Activated CD8-positive, alpha-beta memory T cell treated with anti-CD3 and anti-CD28 coated beads, Interleukin-2, amount 50 U/mL, for 24 hours (primary cell): ENCODE measurements around the gene CACNA1C.

Experiments used
- DNase-seq: peaks from one replicate; pipeline ENCODE4 v3.0.0-alpha.2; 2020; ENCODE audit errors: extremely low read depth

Gene CACNA1C

DNA sequence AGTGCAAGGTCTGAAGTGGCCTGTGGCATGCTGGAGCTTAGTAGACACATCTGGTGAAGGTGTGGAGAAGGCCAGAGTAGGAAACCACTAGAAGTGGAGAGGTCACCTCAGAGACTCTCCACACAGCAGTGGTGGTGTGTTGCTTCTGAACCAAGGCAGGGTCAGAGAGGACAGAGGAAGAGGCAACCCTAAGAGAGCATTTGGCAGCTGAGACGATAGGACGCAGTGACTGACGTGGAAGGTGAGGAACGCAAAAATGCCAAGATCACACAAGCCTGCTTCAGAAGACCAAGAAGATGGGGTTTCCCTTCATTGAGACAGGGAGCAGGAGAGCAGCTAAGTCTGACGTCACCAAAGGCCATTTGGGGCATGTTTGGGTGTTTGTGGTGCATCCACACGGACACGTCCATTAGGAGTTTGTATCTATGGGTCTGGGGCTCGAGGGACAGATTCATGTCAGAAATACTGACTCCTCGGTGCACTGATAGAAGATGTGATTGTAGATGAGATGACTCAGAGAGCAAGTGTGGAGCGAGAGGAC is 338.1 kb downstream of the CACNA1C start:
- DNase-seq, result no peak

DNA sequence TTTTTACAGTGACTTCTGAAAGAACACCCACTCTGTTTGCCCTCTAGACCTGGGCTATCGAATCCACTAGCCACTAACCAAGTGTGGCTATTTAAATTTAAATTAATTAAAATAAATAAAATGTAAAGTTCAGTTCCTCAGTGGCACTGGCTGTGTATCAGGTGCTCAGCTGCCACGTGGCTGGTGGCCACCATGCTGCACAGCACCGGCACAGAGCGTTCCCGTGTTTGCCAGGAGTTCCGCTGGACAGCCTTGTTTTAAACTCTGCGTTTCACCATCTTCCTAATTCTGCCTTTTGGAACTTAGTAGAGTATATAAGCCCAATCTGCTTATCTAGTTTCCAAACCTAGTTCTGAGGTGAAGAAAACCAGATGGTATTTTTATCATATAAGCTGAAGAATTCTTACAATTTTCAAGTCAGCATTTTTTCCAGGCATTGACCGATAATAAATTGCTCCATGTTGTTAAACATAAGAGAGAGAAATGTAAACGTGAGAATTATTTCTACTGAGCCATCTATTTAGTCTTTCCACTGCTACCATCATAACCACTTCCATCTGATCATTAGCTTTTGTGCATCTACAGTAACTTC is 339.0 kb downstream of the CACNA1C start:
- no peak for DNase-seq

DNA sequence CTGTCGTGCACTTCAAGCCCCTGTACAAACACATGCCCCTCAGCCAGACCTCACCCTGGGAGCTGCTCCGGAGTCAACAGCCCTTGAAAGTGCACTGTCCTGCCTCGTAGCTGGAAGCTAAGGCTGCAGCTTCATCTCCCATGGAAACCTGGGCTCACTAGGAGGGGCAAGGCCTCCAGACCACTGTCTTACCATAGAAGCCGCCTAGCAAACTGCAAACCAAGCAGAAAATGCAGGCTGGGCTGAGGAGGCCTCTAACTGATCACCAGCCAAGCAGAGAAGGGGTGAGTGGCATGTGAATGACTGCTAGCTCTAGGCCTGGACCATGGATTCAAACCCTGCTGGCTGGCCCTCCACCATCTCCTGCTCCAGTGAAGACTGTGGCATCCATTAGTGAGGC is 340.2 kb downstream of the CACNA1C start:
- DNase-seq, result no peak

DNA sequence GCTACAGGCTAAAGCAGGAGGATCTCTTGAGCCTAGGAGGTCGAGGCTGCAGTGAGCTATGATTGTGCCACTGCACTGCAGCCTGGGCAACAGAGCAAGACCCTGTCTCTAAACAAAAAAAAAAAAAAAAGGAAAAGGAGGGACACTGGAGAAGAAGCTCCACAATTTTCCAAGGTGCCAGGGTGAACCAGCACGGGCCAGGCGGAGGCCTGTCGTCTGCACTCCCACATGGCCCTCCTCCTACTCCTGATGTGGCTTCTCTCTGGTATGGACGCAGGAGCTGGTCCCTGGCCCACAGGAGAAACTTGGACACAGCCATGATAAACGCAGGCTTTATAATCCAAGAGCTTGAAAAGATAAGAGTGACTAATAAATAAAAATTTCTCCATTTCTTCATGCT is 341.2 kb downstream of the CACNA1C start:
- no peak for DNase-seq

DNA sequence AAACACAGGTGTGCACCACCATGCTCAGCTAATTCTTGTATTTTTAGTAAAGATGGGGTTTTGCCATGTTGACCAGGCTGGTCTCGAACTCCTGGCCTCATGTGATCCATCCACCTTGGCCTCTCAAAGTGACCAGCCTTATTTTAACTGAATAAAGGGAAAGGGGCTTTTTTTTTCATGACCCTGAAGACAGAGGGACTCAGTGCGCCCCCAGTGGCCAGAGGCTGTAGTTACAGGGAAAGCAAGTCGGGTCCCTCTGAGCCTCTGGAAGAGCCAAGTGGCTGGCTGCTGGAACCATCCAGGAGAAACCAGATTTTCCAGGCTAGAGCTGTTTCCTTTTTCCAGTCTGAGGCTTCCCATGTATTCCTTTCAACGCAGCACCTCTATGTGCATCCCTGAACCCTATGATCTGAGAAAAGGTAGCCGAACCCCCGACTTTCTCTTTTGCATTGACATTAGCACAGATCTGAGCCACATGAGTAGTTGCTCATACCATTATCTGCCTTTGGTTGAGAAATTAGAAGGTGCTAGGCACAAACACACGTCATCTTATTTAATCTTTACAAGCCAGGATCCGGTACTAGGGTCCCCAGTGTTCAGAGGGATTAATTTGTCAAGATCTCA is 342.7 kb downstream of the CACNA1C start:
- DNase-seq, result no peak

DNA sequence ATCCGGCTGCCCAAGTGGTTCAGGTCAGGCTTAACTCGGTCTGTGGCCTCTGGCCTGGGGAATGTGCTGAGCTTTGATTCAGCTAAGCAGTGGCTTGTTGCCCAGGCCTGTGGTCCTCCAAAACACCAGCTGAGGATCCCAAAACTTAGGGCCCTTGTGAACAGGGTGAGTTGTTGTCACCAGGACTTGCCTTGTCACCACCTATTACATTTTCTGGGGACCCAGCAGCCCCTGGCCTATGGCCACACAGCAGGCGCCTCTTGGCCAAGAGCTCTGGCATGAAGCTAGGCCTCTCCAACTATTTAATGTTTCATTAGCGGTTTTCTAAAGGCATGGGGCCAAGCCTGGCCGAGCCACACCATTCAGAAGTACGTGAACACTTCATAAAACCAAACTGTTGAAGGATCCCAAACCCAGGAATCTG is 343.7 kb downstream of the CACNA1C start:
- DNase-seq, result no peak

DNA sequence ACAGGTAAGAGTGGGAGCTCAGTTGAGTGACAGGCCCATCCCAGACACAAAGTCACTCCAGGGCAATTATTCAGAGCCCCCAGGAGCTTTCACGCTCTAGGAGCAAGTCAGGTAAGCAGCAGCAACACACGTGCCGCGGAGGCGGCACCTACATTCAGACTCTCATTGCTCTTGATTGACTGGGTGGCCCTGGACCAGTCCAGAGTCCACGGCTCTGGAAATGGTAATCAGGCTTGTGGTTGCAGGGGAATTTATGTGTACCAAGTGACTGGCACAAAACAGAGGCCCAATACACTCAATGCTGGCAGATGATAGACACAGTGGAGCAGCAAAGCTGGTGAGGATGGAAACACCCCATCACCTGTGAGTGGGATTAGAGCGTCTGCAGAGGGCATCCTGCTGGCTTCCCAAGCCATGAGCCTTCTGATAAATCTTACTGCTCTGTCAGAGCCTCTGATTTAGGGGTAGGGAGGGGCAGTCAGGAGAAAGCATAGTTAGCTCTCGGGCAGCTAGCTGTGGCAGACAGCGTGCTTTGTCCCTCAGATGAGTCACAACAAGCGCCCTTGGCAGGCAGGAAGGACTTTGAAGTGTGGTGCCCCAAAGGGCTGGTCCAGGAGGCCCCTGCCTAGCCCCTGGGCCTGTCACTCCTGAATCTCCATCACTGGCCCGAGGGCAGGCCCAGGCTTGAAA is 344.7 kb downstream of the CACNA1C start:
- DNase-seq, result no peak

DNA sequence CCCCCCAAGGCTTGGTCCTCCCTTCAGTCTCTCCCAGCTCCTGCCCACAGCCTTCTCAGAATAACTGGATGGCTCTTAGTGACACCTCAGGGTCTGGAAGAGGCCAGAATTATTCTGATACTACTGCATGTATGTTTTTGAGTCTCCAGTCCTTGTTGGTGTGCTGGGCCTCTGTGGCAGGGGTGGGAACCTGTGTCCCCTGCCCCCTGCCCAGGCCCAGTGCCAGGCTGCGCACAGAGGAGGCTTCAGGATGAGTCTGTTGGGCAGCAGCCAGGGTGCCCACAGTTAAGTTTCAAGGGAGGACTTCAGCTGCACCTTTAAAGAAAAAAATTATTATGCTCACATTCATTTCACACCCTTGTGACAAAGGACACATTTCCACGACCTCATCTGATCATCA is 348.3 kb downstream of the CACNA1C start:
- DNase-seq, result no peak

DNA sequence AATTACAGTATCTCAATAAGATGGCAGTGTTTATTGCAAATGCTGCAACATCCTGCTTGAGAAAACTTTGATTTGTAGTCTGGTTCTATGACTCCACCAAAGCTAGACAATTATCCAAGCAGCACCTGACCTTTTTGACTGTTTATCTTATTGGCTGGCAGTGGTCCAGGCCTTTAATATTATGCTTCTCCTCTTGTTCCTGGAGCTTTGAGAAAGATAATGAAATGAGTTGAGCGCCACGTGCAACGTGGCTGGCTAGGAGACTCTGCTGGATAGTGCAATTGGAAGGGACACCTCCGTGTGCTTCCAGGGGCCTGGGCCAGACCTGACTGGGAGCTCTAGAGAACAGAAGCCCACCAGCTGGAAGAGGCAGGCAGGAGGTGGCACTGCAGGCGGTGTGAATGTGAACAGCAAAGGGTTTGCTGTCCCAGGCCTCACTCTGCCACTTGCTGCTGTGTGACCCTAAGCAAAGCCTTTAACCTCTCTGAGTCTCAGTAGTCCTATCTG is 349.3 kb downstream of the CACNA1C start:
- no peak for DNase-seq

DNA sequence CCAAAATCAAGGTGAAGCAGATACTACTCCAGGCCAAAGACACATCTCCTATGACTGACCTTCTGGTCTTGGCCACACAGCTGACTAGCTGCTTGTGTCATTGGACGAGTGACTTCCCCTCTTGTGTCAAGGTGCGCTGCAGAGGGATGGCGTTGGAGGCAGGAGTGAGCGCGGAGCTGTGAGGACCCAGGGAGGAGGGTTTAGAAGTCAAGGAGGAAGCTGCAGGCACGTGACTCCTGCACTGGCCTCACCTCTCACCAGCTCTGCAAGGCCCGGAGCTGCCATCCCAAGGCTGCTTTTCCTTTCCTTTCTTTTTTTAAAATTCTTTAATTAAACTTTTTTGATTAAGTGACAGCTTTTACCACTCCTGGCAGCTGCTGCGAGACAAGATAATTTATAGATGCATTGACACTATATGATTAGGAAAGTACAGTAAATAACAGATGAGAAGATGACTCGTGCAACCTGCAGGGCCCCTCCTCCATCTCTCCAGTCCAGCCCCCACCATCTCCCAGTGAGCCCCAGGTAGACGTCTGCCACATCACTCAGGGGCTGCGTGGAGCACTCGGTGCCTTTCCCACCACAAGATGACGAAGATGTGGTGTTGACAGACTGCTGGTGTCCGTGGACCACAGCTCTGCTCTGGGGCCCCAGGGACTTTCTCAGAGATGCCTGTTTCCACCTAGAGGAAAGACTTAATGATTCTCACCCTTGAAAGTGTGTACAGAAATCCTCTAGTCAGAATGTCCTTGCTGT is 350.6 kb downstream of the CACNA1C start:
- DNase-seq, result no peak

DNA sequence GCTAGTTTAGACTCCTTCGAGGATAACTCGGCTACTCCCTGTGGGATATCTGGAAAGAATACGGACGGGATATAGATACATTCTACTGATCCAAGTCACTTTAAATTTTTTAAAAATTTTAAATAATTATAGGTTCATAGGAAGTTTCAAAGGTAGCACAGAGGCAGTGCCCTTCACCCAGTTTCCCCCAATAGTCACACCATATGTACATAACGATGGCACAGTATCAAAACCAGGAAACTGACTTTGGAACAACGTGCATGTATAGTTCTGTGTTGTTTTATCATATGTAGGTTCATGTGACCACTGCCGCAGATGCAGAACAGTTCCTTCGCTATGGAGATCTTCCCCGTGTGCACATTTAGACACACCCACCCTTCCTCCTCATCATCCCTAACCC is 352.3 kb downstream of the CACNA1C start:
- DNase-seq, result no peak

DNA sequence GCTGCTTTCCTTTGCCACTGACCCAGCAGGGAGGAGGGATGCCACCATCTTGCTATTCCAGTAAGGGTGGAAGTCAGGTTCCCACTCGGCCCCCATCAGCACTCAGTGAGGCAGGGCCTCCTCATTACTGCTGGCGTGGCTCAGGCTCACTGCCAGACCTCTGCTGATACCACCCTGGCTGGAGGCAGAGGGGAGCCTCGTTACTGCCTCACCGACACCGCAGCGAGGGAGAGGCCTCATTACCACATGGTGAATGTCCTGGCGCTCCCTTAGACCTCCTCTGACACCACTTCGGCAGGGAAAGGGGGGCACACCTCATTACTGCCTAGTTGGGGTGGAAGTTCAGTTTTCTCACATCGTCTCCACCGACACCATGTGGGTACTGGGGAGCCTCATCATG is 354.1 kb downstream of the CACNA1C start:
- no peak for DNase-seq

DNA sequence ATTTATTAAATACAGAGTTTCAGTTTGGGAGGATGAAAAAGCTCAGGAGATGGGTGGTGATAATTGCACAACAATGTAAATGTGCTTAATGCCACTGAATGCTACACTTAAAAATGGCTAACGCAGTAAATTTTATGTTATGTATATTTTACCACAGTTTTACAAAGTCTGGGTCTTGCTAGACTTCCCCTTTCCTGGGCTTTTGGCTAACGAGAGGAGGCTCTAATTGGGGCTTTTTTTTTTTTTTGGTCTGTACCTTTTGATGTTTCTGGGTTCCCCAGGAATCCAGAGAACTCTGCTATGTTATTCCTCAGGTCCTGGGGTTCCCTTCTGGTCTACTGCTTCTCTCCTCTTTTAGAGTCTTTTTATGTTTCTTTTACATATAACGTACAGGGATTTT is 355.5 kb downstream of the CACNA1C start:
- DNase-seq, result no peak

DNA sequence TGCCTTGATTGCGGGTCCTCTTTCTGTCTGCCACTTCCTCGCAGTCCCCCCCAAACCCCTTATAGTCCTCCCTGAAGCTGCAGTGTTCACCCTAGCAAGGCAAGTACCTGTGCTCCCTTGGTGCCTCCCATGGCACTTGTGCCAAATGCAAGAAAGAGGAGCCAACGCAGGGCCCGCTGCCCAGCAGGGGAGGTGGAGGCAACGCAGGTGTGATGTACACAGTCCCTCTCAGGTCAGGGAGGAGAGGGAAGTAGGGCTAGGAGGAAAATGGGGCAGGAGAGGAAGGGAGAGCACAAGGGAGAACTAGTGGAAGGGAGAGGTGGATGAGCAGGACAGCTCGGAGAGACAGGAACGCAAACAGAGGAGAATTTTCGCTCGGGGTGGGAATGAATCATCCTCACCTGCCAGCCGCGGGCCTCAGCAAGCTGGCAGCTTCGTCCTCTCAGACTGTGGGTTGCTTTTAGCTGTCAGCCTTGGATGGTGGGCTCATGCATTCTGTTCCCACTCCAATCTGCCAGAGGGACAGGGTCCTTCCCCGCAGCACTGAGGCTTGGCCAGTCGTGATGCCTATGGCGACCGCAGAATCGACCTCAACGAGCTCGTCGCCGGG is 357.0 kb downstream of the CACNA1C start:
- DNase-seq, result no peak

DNA sequence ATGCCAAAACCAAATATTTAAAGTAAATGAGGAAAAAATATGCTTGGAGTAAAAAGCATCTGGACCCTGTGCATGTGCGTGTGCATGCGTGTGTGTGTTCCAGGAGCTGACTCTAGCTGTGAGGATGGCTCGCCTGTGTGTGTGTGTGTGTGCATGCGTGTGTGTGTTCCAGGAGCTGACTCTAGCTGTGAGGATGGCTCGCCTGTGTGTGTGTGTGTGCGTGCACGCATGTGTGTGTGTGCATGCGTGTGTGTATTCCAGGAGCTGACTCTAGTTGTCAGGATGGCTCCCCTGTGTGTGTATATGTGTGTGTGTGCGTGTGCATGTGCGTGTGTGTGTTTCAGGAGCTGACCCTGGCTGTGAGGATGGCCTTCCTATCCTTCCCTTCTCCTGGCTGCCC is 357.7 kb downstream of the CACNA1C start:
- DNase-seq, result no peak

DNA sequence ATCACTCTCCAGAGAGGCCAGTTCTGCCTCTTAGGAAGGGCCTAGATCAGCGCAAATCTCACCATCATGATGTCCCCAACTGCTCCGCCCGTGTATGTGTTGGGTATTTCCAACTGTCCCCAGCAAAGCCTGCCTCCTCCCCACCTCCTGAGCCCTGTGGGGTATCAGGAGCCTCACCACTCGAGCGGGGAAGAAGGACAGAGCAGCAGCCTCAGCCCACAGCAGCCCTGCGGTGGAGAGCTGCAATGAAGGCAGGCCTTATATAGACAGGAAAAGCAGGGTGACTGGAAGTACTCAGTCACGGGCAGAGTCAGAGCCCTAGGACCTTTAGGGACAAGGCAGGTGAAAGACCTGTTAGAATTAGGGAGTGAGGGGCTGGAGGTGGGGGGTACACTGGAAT is 358.2 kb downstream of the CACNA1C start:
- no peak for DNase-seq

DNA sequence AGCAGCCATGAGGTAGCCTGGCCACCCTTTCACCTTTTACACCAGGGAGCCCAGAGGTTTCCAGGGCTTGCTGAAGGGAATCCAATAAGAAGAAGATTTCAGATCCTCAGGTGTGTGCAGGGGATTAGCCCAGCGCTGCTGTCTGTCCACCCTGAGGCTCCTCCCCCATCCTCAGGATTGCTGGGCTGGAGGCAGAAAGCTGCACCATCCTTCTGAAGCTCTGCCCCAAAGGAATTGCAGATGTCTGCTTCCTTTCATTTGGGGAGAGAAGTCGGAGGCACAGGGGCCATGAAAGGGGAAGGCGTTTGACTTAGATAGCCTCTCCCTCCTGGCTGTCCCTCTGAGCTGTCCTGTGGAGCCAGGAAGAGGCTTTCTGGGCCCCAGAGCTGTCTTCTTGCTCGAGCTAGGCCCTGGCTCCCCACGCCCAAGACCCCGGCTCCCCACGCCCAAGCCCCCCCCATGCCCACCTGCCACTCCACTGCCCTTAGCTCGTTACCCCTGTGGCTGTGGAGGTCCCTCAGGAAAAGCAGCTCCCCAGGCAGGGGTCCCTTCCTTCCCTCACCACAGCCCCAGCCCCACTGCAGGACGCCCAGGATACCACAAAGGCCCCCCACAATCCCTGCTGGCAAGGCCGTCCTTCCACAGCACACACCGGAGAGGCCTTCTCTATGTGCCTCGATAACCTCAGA is 359.0 kb downstream of the CACNA1C start:
- DNase-seq, result no peak

DNA sequence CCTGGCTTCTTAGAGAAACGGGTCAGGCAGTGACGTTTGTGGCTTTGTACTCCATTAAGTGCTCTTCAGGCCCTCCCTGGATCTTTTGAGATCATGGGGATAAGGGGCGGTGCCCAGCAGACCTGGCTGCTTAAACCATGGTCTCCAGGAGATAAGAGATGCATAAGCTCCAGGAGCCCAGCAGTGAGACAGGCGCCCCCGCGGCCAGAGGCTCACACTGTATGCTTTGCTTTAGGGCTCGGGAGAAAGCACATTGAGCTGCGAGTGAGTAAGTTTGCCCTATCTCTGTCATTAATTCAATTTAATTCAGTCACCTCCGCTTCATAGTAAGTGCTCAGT is 359.5 kb downstream of the CACNA1C start:
- no peak for DNase-seq

DNA sequence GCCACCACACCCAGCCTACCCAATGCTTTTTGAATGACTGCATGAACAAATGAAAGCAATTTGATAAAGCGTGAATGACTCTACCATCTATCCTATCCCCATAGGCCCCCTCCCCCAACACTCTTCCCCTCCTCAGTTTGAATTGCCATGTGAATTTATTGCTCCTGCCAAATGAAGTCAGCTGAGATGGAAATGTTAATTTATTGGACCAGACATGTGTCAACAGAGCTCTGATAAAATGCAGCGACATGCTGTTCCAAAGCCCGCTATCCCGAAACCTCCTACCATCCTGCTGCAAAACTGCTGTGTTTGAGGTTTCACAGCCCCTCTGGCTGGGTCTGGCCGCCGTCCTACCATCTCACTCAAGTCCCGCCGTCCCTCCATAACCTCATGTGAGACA is 360.5 kb downstream of the CACNA1C start:
- no peak for DNase-seq

DNA sequence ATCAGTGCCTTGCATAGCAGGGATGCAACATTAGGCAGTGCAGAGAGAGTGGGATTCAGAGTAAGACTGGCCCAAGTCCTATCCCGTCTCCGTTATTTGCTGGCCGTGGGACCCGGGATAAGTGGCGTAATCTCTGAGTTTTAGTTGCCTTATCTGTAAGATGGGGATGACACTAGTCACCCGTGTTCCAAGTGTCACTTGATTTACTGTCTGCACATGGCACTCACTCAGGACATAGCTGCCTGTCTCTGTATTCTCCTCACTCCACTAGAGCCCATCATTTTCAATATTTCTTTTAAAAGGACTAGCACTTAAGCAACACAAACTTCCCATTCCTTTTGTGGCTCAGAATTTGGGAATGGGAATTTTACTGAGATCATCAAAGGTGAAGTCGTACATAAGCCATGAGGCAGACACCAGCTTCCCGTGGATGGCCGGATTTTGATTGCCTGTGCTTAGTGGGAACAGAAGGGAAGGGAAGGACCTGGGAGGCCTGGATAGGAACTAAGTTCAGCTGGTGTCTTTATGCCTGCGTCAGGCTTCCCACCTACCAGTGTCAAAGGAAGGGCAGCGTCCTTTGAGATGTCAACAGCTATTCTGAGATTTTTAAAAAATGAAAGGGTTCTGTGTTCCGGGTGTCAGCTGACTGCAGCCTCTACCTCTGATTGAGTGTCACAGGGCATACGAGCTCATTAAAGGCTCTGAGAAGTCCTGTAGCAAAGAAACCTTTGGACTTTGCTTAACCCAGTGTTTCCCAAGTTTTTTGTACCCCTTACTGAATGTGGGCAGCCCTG is 361.4 kb downstream of the CACNA1C start:
- DNase-seq, result no peak
